Measurements from ENCODE around the gene HOXC6. TPM values are rescaled to one million over a fixed set of nuclear protein-coding genes. Genes with fewer than 3 reads are reported as not detected.
A peak's percentile ranks its signal among the peaks of the same experiment; 100 is the strongest.
"Not testable (repeated sequence)": the region's sequence is repeated elsewhere in the genome, so short reads cannot be mapped to it uniquely, and the experiment has no call there.

The HOXC6 gene
- total RNA-seq, 1 donor: 7.2 TPM

DNA sequence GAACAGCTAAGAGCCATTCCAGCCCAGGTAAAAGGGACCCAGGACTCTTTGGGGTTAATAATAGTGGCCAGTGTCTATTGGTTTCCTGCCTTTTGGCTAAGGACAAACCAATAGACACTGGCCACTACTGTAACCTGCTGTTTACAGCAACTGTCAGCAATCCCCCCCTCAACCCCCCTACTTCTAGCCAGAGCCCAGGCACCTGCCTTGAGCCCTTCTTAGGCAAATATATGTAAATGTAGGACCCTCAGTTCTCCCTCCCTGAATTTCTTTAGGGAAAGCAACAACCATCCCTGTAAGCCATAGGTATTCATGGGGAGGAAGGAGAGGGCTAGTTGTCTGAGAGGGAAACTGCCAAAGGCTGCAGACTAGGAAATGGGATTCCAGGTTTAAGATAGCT, 47.7 kb downstream of the HOXC6 start:
- Histone ChIP-seq H3K27ac (ENCODE audit: low read depth, low read length) (no peak overlapping the region), H3K4me2 (ENCODE audit: insufficient read depth, low read length) (no peak overlapping the region), H4K20me1 (ENCODE audit: insufficient read depth, low read length) (no peaks in the 10 kb centered on the region), H2AFZ (ENCODE audit: low read length) (no peak overlapping the region), H3K9me3 (ENCODE audit: low read depth, low read length) (no peaks in the 10 kb centered on the region), H3K36me3 (ENCODE audit: insufficient read depth, low read length) (no peaks in the 10 kb centered on the region), H3K27me3 (ENCODE audit: insufficient read depth, low read length) (no peaks in the 10 kb centered on the region), H3K4me1 (ENCODE audit: insufficient read depth, low read length) (peaks cover 8% of the 10 kb centered on the region), H3K79me2 (ENCODE audit: insufficient read depth, low read length) (no peaks in the 10 kb centered on the region), H3K4me3 (ENCODE audit: insufficient read depth, low read length) (no peak overlapping the region)
- TF ChIP-seq, protein P1, sequence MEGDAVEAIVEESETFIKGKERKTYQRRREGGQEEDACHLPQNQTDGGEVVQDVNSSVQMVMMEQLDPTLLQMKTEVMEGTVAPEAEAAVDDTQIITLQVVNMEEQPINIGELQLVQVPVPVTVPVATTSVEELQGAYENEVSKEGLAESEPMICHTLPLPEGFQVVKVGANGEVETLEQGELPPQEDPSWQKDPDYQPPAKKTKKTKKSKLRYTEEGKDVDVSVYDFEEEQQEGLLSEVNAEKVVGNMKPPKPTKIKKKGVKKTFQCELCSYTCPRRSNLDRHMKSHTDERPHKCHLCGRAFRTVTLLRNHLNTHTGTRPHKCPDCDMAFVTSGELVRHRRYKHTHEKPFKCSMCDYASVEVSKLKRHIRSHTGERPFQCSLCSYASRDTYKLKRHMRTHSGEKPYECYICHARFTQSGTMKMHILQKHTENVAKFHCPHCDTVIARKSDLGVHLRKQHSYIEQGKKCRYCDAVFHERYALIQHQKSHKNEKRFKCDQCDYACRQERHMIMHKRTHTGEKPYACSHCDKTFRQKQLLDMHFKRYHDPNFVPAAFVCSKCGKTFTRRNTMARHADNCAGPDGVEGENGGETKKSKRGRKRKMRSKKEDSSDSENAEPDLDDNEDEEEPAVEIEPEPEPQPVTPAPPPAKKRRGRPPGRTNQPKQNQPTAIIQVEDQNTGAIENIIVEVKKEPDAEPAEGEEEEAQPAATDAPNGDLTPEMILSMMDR (IDR thresholded peaks at IDR 0.05; ENCODE audit: extremely low read depth, low read depth, low read length): no peak
- no peak for DNase-seq (ENCODE audit: insufficient read length, low spot score, missing footprints)

DNA sequence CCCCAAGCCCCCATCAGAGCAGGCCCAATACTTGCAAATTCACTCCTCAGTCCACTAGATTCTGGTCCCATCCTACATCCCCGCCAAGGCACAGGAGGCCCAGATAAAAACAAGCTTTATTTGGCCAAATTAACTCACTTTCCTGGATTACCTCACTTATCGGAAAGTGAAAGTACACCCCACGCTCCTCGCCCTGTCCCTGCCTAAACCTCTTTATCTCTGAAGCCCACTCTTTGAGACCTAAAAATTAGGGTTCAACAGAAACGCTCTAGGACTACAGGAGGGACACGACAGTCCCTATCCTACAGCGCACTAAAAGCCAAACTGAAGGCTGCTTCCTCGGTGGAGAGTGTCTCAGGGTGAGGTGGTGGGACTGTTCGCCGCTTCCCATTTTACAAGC, 49.6 kb downstream of the HOXC6 start:
- not testable (repeated sequence) for H3K27me3 ChIP-seq (ENCODE audit: insufficient read depth, low read length); H3K79me2 ChIP-seq (ENCODE audit: insufficient read depth, low read length); H3K4me3 ChIP-seq (ENCODE audit: insufficient read depth, low read length); H2AFZ ChIP-seq (ENCODE audit: low read length); DNase-seq (ENCODE audit: insufficient read length, low spot score, missing footprints); H4K20me1 ChIP-seq (ENCODE audit: insufficient read depth, low read length); H3K36me3 ChIP-seq (ENCODE audit: insufficient read depth, low read length); H3K9me3 ChIP-seq (ENCODE audit: low read depth, low read length); H3K4me1 ChIP-seq (ENCODE audit: insufficient read depth, low read length); H3K27ac ChIP-seq (ENCODE audit: low read depth, low read length); H3K4me2 ChIP-seq (ENCODE audit: insufficient read depth, low read length)

DNA sequence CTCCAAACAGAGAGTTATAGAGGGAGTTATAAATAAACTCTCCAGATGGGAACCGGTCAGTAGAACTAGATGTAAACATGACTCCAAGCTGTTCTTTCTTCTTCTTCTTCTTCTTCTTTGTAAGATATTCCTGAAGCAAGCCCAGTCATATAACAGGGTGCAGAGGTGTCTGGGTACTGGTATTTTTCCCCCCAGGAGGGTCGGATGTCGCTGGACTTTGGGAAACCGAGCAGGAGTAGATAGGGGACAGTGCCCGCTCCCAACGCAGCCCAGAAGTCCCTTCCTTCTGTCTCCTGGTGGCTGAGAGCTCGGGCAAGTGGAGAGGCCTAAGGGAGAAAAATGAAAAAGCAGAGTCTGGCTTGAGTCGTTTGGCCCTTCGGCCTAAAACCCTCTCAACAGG, 50.9 kb downstream of the HOXC6 start:
- not testable (repeated sequence) for DNase-seq (ENCODE audit: insufficient read length, low spot score, missing footprints); H3K79me2 ChIP-seq (ENCODE audit: insufficient read depth, low read length); H3K9me3 ChIP-seq (ENCODE audit: low read depth, low read length); H3K27me3 ChIP-seq (ENCODE audit: insufficient read depth, low read length); H3K4me1 ChIP-seq (ENCODE audit: insufficient read depth, low read length); H3K27ac ChIP-seq (ENCODE audit: low read depth, low read length); H3K4me3 ChIP-seq (ENCODE audit: insufficient read depth, low read length); H3K4me2 ChIP-seq (ENCODE audit: insufficient read depth, low read length); H4K20me1 ChIP-seq (ENCODE audit: insufficient read depth, low read length); H2AFZ ChIP-seq (ENCODE audit: low read length); H3K36me3 ChIP-seq (ENCODE audit: insufficient read depth, low read length)

Small RNA genes lying within 50 kb of the gene (small RNA-seq; reads per million reads assigned to genes)
- gene HOXC5 (not detected), gene MIR196A2 (8.0 reads per million, percentile 91 among the genes with 10 or more reads in this experiment), gene MIR615 (76.9 reads per million, percentile 97 among the genes with 10 or more reads in this experiment)

Other genes starting within 250 kb of the HOXC6 start
- gene HOXC13, start 89.6 kb upstream of the HOXC6 start, total RNA-seq: under 0.01 TPM in 1 of 2 replicates, not detected in the other
- under 0.01 TPM in 1 of 2 replicates, not detected in the other for gene HOXC12, start 73.5 kb upstream of the HOXC6 start, total RNA-seq
- gene HOXC11, start 55.3 kb upstream of the HOXC6 start, total RNA-seq: 1.1 and 1.5 TPM in 2 replicates
- 0.72 and 1.2 TPM in 2 replicates for gene HOTAIR, start 53.5 kb upstream of the HOXC6 start, total RNA-seq
- 9.7 and 11.2 TPM in 2 replicates for gene HOXC10, start 43.3 kb upstream of the HOXC6 start, total RNA-seq
- gene HOXC9, start 28.3 kb upstream of the HOXC6 start, total RNA-seq: 8.3 and 11.6 TPM in 2 replicates
- gene HOXC8, start 19.5 kb upstream of the HOXC6 start, total RNA-seq: 3.2 and 5.1 TPM in 2 replicates
- 1.8 and 2.1 TPM in 2 replicates for gene HOXC5, start 4.6 kb downstream of the HOXC6 start, total RNA-seq
- gene HOXC4, start 25.4 kb downstream of the HOXC6 start, total RNA-seq: 3.3 and 4.1 TPM in 2 replicates
- 23.5 and 36.5 TPM in 2 replicates for gene SMUG1, start 160.5 kb downstream of the HOXC6 start, total RNA-seq